Measurements from ENCODE around the gene PRAMEF5. TPM values are rescaled to one million over a fixed set of nuclear protein-coding genes. Genes with fewer than 3 reads are reported as not detected.
"Not testable (repeated sequence)": the region's sequence is repeated elsewhere in the genome, so short reads cannot be mapped to it uniquely, and the experiment has no call there.

Gene PRAMEF5
- total and polyA plus RNA-seq, 2 donors (not counting 1 experiment from before 2014, with no cell fraction given) = not detected

DNA sequence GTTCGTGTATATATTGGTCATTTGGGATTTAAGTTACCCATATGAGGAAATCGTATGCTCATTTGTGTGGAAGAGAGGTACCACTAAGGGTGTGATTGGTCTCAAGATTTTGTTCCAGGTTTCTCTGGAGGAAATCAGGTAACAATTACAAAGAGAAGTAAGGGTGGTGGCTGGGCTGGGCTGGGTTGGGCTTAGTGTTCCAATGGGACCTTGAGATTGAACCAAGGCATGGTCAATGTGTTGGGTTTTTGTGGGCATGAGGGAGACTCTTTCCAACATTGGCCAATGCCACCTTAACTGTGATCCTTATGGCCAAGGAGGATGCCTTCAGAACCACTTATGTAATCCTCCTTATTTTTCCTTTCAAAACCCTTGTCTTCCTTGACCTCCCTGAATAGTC, 23.4 kb upstream of the PRAMEF5 start:
- H3K9ac ChIP-seq (ENCODE audit: insufficient read depth, low read length); H3K4me3 ChIP-seq (replicated peaks in 1 of 4; ENCODE audit: control extremely low read depth in 1 of 4, insufficient read depth in 1 of 4, low read depth in 3 of 4, low read length in 4 of 4); DNase-seq (ENCODE audit: low read depth in 2 of 2); H4K20me1 ChIP-seq (ENCODE audit: control insufficient read depth, extremely low read depth, insufficient read depth, low read length); H3K9me3 ChIP-seq (ENCODE audit: control insufficient read depth, insufficient read depth, low read depth, low read length); H3K79me2 ChIP-seq (ENCODE audit: control insufficient read depth, insufficient read depth, low read length); H3K4me2 ChIP-seq (ENCODE audit: extremely low read depth, insufficient read depth, low read length); H2AFZ ChIP-seq (ENCODE audit: low read length); H3K36me3 ChIP-seq (ENCODE audit: control insufficient read depth, insufficient read depth, low read length); H3K27me3 ChIP-seq (ENCODE audit: control insufficient read depth, insufficient read depth, low read length); H3K4me1 ChIP-seq (ENCODE audit: control insufficient read depth, extremely low read depth, insufficient read depth, low read length); H3K27ac ChIP-seq (ENCODE audit: insufficient read depth, low read length): not testable (repeated sequence)

GRCh38 chr1:13231061-13231750, 22.8 kb upstream of the PRAMEF5 start:
- not testable (repeated sequence) for H3K36me3 ChIP-seq (ENCODE audit: control insufficient read depth, insufficient read depth, low read length); H3K27ac ChIP-seq (ENCODE audit: insufficient read depth, low read length); H3K4me1 ChIP-seq (ENCODE audit: control insufficient read depth, extremely low read depth, insufficient read depth, low read length); H3K27me3 ChIP-seq (ENCODE audit: control insufficient read depth, insufficient read depth, low read length); H3K9me3 ChIP-seq (ENCODE audit: control insufficient read depth, insufficient read depth, low read depth, low read length); H2AFZ ChIP-seq (ENCODE audit: low read length); H3K79me2 ChIP-seq (ENCODE audit: control insufficient read depth, insufficient read depth, low read length); DNase-seq (ENCODE audit: low read depth in 2 of 2); H3K4me3 ChIP-seq (replicated peaks in 1 of 4; ENCODE audit: control extremely low read depth in 1 of 4, insufficient read depth in 1 of 4, low read depth in 3 of 4, low read length in 4 of 4); H3K9ac ChIP-seq (ENCODE audit: insufficient read depth, low read length); H4K20me1 ChIP-seq (ENCODE audit: control insufficient read depth, extremely low read depth, insufficient read depth, low read length); H3K4me2 ChIP-seq (ENCODE audit: extremely low read depth, insufficient read depth, low read length)

GRCh38 chr1:13232056-13232455, 21.9 kb upstream of the PRAMEF5 start:
- H3K9ac ChIP-seq (ENCODE audit: insufficient read depth, low read length); H3K79me2 ChIP-seq (ENCODE audit: control insufficient read depth, insufficient read depth, low read length); DNase-seq (ENCODE audit: low read depth in 2 of 2); H3K27ac ChIP-seq (ENCODE audit: insufficient read depth, low read length); H3K4me2 ChIP-seq (ENCODE audit: extremely low read depth, insufficient read depth, low read length); H3K36me3 ChIP-seq (ENCODE audit: control insufficient read depth, insufficient read depth, low read length); H4K20me1 ChIP-seq (ENCODE audit: control insufficient read depth, extremely low read depth, insufficient read depth, low read length); H3K9me3 ChIP-seq (ENCODE audit: control insufficient read depth, insufficient read depth, low read depth, low read length); H3K27me3 ChIP-seq (ENCODE audit: control insufficient read depth, insufficient read depth, low read length); H2AFZ ChIP-seq (ENCODE audit: low read length); H3K4me3 ChIP-seq (replicated peaks in 1 of 4; ENCODE audit: control extremely low read depth in 1 of 4, insufficient read depth in 1 of 4, low read depth in 3 of 4, low read length in 4 of 4); H3K4me1 ChIP-seq (ENCODE audit: control insufficient read depth, extremely low read depth, insufficient read depth, low read length): not testable (repeated sequence)

DNA sequence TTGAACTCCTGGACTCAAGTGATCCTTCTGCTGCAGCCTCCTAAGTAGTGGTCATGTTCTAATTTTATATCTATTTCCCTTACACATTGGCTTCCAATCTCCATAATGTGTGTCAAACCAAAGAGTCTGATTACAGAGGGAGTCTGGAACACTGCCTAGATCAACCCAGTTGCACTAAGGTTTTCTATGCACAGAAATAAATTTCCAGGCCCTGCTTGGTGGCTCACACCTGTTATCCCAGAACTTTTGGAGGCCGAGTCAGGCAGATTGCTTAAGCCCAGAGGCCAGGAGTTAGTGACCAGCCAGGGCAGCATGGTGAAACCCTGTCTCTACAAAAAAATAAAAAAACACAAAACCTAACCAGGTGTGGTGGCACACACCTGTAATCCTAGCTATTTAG, 19.9 kb upstream of the PRAMEF5 start:
- not testable (repeated sequence) for H2AFZ ChIP-seq (ENCODE audit: low read length); H4K20me1 ChIP-seq (ENCODE audit: control insufficient read depth, extremely low read depth, insufficient read depth, low read length); H3K27ac ChIP-seq (ENCODE audit: insufficient read depth, low read length); H3K79me2 ChIP-seq (ENCODE audit: control insufficient read depth, insufficient read depth, low read length); H3K36me3 ChIP-seq (ENCODE audit: control insufficient read depth, insufficient read depth, low read length); H3K4me1 ChIP-seq (ENCODE audit: control insufficient read depth, extremely low read depth, insufficient read depth, low read length); H3K4me2 ChIP-seq (ENCODE audit: extremely low read depth, insufficient read depth, low read length); H3K27me3 ChIP-seq (ENCODE audit: control insufficient read depth, insufficient read depth, low read length); H3K9ac ChIP-seq (ENCODE audit: insufficient read depth, low read length); DNase-seq (ENCODE audit: low read depth in 2 of 2); H3K9me3 ChIP-seq (ENCODE audit: control insufficient read depth, insufficient read depth, low read depth, low read length); H3K4me3 ChIP-seq (replicated peaks in 1 of 4; ENCODE audit: control extremely low read depth in 1 of 4, insufficient read depth in 1 of 4, low read depth in 3 of 4, low read length in 4 of 4)

DNA sequence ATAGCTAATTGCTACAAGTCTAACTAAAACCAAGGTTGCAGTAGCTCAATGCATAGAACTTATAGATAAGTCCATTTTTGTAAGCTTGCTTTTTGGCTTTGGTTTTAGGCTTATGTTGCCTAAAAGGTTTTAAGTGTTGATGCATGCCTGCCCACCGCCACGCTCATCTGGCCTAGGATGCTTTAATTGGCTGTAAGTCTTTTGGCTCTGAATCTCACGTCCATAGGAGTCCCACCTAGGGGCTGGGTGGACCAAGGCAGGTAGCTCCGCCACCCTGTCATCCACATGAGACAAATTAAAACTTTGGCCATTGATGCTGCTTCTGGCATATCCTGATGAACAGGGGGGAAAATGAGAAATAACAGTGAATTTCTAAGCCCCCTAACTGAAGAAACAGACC, 16.4 kb upstream of the PRAMEF5 start:
- H3K4me3 ChIP-seq (replicated peaks in 1 of 4; ENCODE audit: control extremely low read depth in 1 of 4, insufficient read depth in 1 of 4, low read depth in 3 of 4, low read length in 4 of 4); H3K27me3 ChIP-seq (ENCODE audit: control insufficient read depth, insufficient read depth, low read length); H3K36me3 ChIP-seq (ENCODE audit: control insufficient read depth, insufficient read depth, low read length); H3K79me2 ChIP-seq (ENCODE audit: control insufficient read depth, insufficient read depth, low read length); H3K4me1 ChIP-seq (ENCODE audit: control insufficient read depth, extremely low read depth, insufficient read depth, low read length); H2AFZ ChIP-seq (ENCODE audit: low read length); H3K27ac ChIP-seq (ENCODE audit: insufficient read depth, low read length); DNase-seq (ENCODE audit: low read depth in 2 of 2); H3K9ac ChIP-seq (ENCODE audit: insufficient read depth, low read length); H3K4me2 ChIP-seq (ENCODE audit: extremely low read depth, insufficient read depth, low read length); H3K9me3 ChIP-seq (ENCODE audit: control insufficient read depth, insufficient read depth, low read depth, low read length); H4K20me1 ChIP-seq (ENCODE audit: control insufficient read depth, extremely low read depth, insufficient read depth, low read length): not testable (repeated sequence)

GRCh38 chr1:13239633-13240032, 14.4 kb upstream of the PRAMEF5 start:
- H3K4me3 ChIP-seq (replicated peaks in 1 of 4; ENCODE audit: control extremely low read depth in 1 of 4, insufficient read depth in 1 of 4, low read depth in 3 of 4, low read length in 4 of 4); H3K79me2 ChIP-seq (ENCODE audit: control insufficient read depth, insufficient read depth, low read length); H3K36me3 ChIP-seq (ENCODE audit: control insufficient read depth, insufficient read depth, low read length); H3K4me1 ChIP-seq (ENCODE audit: control insufficient read depth, extremely low read depth, insufficient read depth, low read length); H2AFZ ChIP-seq (ENCODE audit: low read length); H3K27me3 ChIP-seq (ENCODE audit: control insufficient read depth, insufficient read depth, low read length); DNase-seq (ENCODE audit: low read depth in 2 of 2); H3K27ac ChIP-seq (ENCODE audit: insufficient read depth, low read length); H3K9ac ChIP-seq (ENCODE audit: insufficient read depth, low read length); H4K20me1 ChIP-seq (ENCODE audit: control insufficient read depth, extremely low read depth, insufficient read depth, low read length); H3K9me3 ChIP-seq (ENCODE audit: control insufficient read depth, insufficient read depth, low read depth, low read length); H3K4me2 ChIP-seq (ENCODE audit: extremely low read depth, insufficient read depth, low read length): not testable (repeated sequence)

GRCh38 chr1:13243536-13244263, 10.3 kb upstream of the PRAMEF5 start:
- not testable (repeated sequence) for H3K9me3 ChIP-seq (ENCODE audit: control insufficient read depth, insufficient read depth, low read depth, low read length); H4K20me1 ChIP-seq (ENCODE audit: control insufficient read depth, extremely low read depth, insufficient read depth, low read length); H3K4me1 ChIP-seq (ENCODE audit: control insufficient read depth, extremely low read depth, insufficient read depth, low read length); H3K79me2 ChIP-seq (ENCODE audit: control insufficient read depth, insufficient read depth, low read length); H3K9ac ChIP-seq (ENCODE audit: insufficient read depth, low read length); H3K27ac ChIP-seq (ENCODE audit: insufficient read depth, low read length); H3K36me3 ChIP-seq (ENCODE audit: control insufficient read depth, insufficient read depth, low read length); DNase-seq (ENCODE audit: low read depth in 2 of 2); H2AFZ ChIP-seq (ENCODE audit: low read length); H3K4me3 ChIP-seq (replicated peaks in 1 of 4; ENCODE audit: control extremely low read depth in 1 of 4, insufficient read depth in 1 of 4, low read depth in 3 of 4, low read length in 4 of 4); H3K4me2 ChIP-seq (ENCODE audit: extremely low read depth, insufficient read depth, low read length); H3K27me3 ChIP-seq (ENCODE audit: control insufficient read depth, insufficient read depth, low read length)
